Parathyroid adenoma (tissue), 2 donors: ENCODE data around the gene BICRAL.

Source experiments
- H2AFZ ChIP-seq: fragments of 300-600 bp; sonication (generic); one replicate; pipeline ENCODE4 v1.7.0; 2017; ENCODE audit warnings: antibody characterized with exemption, mild to moderate bottlenecking
- H3K27ac ChIP-seq: fragments of 300-600 bp; sonication (generic); one replicate; pipeline ENCODE4 v1.7.0; 2017
- H3K27me3 ChIP-seq: fragments of 300-600 bp; sonication (generic); one replicate; pipeline ENCODE4 v1.7.0; 2017; ENCODE audit warnings: low read length; ENCODE audit not compliant: control insufficient read depth, insufficient read depth
- H3K36me3 ChIP-seq: fragments of 300-600 bp; sonication (generic); one replicate; pipeline ENCODE4 v1.7.0; 2017; ENCODE audit warnings: low read length; ENCODE audit not compliant: control insufficient read depth, insufficient read depth
- H3K4me1 ChIP-seq: fragments of 300-600 bp; sonication (generic); one replicate; pipeline ENCODE4 v1.7.0; 2017; ENCODE audit warnings: control low read depth
- H3K4me2 ChIP-seq: fragments of 300-600 bp; sonication (generic); one replicate; pipeline ENCODE4 v1.7.0; 2017; ENCODE audit warnings: low read length
- H3K4me3 ChIP-seq: fragments of 300-600 bp; sonication (generic); one replicate; pipeline ENCODE4 v1.7.0; 2017; ENCODE audit warnings: low read depth, low read length
- H3K79me2 ChIP-seq: fragments of 300-600 bp; sonication (generic); one replicate; pipeline ENCODE4 v1.7.0; 2017; ENCODE audit warnings: control low read depth
- H3K9ac ChIP-seq: fragments of 300-600 bp; sonication (generic); one replicate; pipeline ENCODE4 v1.7.0; 2017; ENCODE audit warnings: mild to moderate bottlenecking
- H3K9me3 ChIP-seq: fragments of 300-600 bp; sonication (generic); one replicate; pipeline ENCODE4 v1.7.0; 2017; ENCODE audit warnings: low read length; ENCODE audit not compliant: control insufficient read depth
- TF ChIP-seq, protein P1 (sequence below): fragments of 300-600 bp; sonication (generic); IDR thresholded peaks from one replicate; pipeline ENCODE4 v1.7.0; 2017; ENCODE audit warnings: antibody characterized with exemption, mild to moderate bottlenecking
- donor health status: primary hyperparathyroidism.

Gene BICRAL

DNA sequence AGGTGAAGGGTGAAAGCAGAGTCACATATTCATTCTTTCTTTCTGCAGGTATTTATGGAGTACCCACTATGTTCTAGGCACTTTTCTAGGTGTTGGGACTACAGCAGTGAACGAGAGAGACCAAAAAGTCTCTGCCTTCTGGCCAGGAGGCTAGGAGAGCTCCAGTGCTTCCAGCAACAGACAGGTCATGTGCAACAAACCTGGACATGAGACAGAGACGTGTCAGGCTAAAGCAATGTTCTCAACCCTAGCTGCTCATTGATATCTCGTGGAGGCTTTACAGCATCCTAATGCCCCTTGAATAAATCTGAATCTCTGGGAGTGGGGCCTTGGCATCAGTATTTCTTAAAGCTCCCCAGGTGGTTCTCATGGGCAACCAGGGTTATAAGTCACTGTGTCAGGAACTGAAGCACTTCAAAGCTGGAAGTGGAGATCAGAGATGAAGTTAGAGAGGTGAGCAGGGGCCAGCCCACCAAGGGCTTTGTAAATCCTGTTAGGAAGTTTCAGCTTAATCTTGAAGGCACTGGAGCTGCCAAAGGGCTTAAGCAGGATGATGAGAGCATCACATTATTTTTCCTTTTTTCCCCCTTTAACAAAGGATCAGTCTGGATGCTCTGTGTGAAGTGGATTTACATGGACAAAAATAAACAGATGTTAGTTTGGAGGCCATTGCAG is 23.0 kb upstream of the BICRAL start:
- Histone ChIP-seq H3K9me3 (no peaks in the 10 kb centered on the region), H3K4me2 (no peak overlapping the region), H3K27me3 (no peaks in the 10 kb centered on the region), H3K9ac (no peak overlapping the region), H3K36me3 (no peaks in the 10 kb centered on the region), H2AFZ (no peak overlapping the region), H3K4me3 (no peak overlapping the region), H3K27ac (no peak overlapping the region), H3K79me2 (peaks cover 3% of the 10 kb centered on the region), H3K4me1 (peaks cover 9% of the 10 kb centered on the region)
- TF ChIP-seq, protein P1, sequence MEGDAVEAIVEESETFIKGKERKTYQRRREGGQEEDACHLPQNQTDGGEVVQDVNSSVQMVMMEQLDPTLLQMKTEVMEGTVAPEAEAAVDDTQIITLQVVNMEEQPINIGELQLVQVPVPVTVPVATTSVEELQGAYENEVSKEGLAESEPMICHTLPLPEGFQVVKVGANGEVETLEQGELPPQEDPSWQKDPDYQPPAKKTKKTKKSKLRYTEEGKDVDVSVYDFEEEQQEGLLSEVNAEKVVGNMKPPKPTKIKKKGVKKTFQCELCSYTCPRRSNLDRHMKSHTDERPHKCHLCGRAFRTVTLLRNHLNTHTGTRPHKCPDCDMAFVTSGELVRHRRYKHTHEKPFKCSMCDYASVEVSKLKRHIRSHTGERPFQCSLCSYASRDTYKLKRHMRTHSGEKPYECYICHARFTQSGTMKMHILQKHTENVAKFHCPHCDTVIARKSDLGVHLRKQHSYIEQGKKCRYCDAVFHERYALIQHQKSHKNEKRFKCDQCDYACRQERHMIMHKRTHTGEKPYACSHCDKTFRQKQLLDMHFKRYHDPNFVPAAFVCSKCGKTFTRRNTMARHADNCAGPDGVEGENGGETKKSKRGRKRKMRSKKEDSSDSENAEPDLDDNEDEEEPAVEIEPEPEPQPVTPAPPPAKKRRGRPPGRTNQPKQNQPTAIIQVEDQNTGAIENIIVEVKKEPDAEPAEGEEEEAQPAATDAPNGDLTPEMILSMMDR = no peak

DNA sequence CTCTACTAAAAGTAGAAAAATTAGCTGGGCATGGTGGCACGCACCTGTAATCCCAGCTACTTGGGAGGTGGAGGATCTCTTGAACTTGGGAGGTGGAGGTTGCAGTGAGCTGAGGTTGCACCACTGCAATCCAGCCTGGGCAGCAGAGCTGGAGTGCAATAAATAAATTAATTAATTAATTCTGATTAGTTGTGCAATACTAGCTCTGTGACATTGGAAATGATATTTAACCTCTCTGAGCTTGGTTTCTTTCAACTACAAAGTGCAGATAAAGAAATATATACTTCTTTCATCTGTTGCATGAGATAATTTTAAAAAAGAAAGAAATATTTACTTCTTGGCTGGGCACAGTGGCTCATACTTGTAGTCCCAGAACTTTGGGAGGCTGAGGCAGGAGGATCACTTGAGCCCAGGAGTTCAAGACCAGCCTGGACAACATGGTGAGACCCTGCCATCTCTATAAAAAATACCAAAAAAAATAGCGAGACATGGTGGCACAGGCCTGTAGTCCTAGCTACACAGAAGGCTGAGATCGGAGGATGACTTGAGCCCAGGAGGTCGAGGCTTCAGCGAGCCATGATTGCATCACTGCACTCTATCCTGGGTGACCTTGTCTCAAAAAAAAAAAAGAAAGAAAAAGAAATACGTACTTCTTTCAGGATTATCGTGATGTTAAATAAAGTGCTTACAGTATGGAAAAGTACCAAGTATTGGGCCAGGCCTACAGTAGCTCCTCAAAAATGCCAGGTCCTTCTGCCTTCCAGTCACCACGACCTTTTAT is 20.4 kb upstream of the BICRAL start:
- H3K9ac ChIP-seq = no peak overlapping the region
- H3K4me3 ChIP-seq = no peak overlapping the region
- no peaks in the 10 kb centered on the region for H3K27me3 ChIP-seq
- peaks cover 9% of the 10 kb centered on the region for H3K4me1 ChIP-seq
- H3K9me3 ChIP-seq = no peaks in the 10 kb centered on the region
- H2AFZ ChIP-seq = no peak overlapping the region
- H3K36me3 ChIP-seq = no peaks in the 10 kb centered on the region
- H3K4me2 ChIP-seq = no peak overlapping the region
- H3K27ac ChIP-seq = peak overlapping the region; percentile 13
- TF ChIP-seq, protein P1 = no peak
- H3K79me2 ChIP-seq = peaks cover 5% of the 10 kb centered on the region

DNA sequence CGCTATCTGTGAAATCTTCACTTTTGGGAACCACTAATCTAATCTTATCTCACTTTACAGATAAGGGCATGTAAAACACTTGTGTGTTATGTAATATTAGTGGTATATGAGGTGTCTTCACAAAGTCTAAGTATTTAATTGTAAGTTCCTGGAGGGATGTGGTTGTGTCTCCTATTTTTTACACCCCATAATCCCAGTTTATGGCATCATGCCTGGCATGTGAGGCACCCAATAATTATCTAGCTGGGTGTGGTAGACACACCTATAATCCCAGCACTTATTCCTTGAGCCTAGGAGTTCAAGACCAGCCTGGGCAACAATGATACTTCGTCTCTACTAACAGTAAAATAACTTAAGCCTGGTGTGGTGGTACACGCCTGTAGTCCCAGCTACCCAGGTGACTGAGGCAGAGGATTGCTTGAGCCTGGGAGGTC is 19.4 kb upstream of the BICRAL start:
- Histone ChIP-seq H3K4me3 (no peak overlapping the region), H3K27me3 (no peaks in the 10 kb centered on the region), H3K36me3 (no peaks in the 10 kb centered on the region), H3K4me1 (peaks cover 9% of the 10 kb centered on the region), H3K27ac (peak overlapping the region; percentile 13), H3K9ac (no peak overlapping the region), H3K79me2 (peaks cover 5% of the 10 kb centered on the region), H3K4me2 (no peak overlapping the region), H2AFZ (no peak overlapping the region), H3K9me3 (no peaks in the 10 kb centered on the region)
- TF ChIP-seq, protein P1 = no peak

DNA sequence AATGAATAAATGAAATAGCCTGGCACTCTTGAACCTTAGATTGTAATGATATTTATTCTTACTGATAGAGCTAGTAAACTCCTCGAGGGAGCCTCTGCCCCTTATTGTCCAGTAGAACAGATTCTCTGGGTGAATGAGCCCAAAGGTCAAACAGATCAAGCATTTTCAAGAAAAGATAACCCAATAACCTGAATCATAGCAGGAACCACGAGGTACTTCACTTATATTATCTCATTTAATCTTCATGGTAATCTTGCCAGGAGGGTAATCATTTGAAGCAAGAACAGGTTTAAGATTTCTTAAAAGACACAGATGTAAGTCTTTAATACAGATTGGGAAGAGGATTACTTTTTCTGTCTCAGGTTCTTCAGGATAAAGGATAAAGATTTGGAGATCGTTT is 18.9 kb upstream of the BICRAL start:
- H3K9ac ChIP-seq = no peak overlapping the region
- no peaks in the 10 kb centered on the region for H3K36me3 ChIP-seq
- peaks cover 5% of the 10 kb centered on the region for H3K79me2 ChIP-seq
- H2AFZ ChIP-seq = no peak overlapping the region
- TF ChIP-seq, protein P1 = no peak
- H3K9me3 ChIP-seq = no peaks in the 10 kb centered on the region
- H3K4me1 ChIP-seq = peaks cover 9% of the 10 kb centered on the region
- no peak overlapping the region for H3K4me3 ChIP-seq
- H3K27ac ChIP-seq = no peak overlapping the region
- H3K4me2 ChIP-seq = no peak overlapping the region
- H3K27me3 ChIP-seq = no peaks in the 10 kb centered on the region
